IPS DF 6.9 (cell line): Measurements from ENCODE around the gene LRP1-AS.

Experiments used
- DNase-seq: peaks from one replicate; pipeline ENCODE4 v3.0.0-alpha.2; 2013; ENCODE audit warnings: low read depth, low spot score
- H3K27ac ChIP-seq: one replicate; pipeline ENCODE4 v1.5.1; 2013; ENCODE audit warnings: low read length, control low read depth
- H3K27me3 ChIP-seq: 2 replicates; pipeline ENCODE4 v1.6.1; 2013; ENCODE audit warnings: mild to moderate bottlenecking, low read length; ENCODE audit not compliant: control insufficient read depth, insufficient read depth
- H3K36me3 ChIP-seq: 2 replicates; pipeline ENCODE4 v1.6.1; 2013; ENCODE audit warnings: low read length; ENCODE audit not compliant: control insufficient read depth, insufficient read depth
- H3K4me1 ChIP-seq: 2 replicates; pipeline ENCODE4 v1.6.1; 2013; ENCODE audit warnings: low read length; ENCODE audit not compliant: control insufficient read depth, insufficient read depth
- H3K4me3 ChIP-seq: 2 replicates; pipeline ENCODE4 v1.5.1; 2013; ENCODE audit warnings: mild to moderate bottlenecking, low read length
- H3K9me3 ChIP-seq: 2 replicates; pipeline ENCODE4 v1.6.1; 2013; ENCODE audit warnings: low read length, inconsistent platforms; ENCODE audit not compliant: control insufficient read depth, insufficient read depth
- WGBS: extraction: QIAGEN DNeasy Blood & Tissue Kit; methylation state at CpG from one replicate; pipeline ENCODE4 v1.1.7; 2013; ENCODE audit warnings: mixed read lengths, missing lambda C conversion rate; ENCODE audit not compliant: insufficient read length, insufficient coverage; 5-methylcytosine and 5-hydroxymethylcytosine counted together

Gene LRP1-AS

GRCh38 chr12:57131896-57132744, 15.3 kb downstream of the LRP1-AS start:
- WGBS = no CpG with 5 or more reads among the region's 9 CpGs
- H3K4me3 ChIP-seq = no peak overlapping the region
- DNase-seq = no peak
- H3K36me3 ChIP-seq = no peaks in the 10 kb centered on the region
- no peaks in the 10 kb centered on the region for H3K27me3 ChIP-seq
- H3K4me1 ChIP-seq = peaks cover 24% of the 10 kb centered on the region
- no peaks in the 10 kb centered on the region for H3K9me3 ChIP-seq
- no peak overlapping the region for H3K27ac ChIP-seq

- Histone ChIP-seq H3K27me3 (no peaks in the 10 kb centered on the region), H3K36me3 (no peaks in the 10 kb centered on the region), H3K27ac (no peak overlapping the region), H3K4me1 (peaks cover 26% of the 10 kb centered on the region), H3K9me3 (no peaks in the 10 kb centered on the region), H3K4me3 (no peak overlapping the region)
- WGBS = no CpG with 5 or more reads among the region's 2 CpGs
- no peak for DNase-seq
Measured at GRCh38 chr12:57130941-57131340, 16.5 kb downstream of the LRP1-AS start.

GRCh38 chr12:57129889-57130288, 17.5 kb downstream of the LRP1-AS start:
- H3K9me3 ChIP-seq = no peaks in the 10 kb centered on the region
- no peak overlapping the region for H3K27ac ChIP-seq
- peaks cover 18% of the 10 kb centered on the region for H3K4me1 ChIP-seq
- no peaks in the 10 kb centered on the region for H3K27me3 ChIP-seq
- peak overlapping the region; percentile 86; the same call in 1 of the 2 replicates for H3K4me3 ChIP-seq
- no peaks in the 10 kb centered on the region for H3K36me3 ChIP-seq
- DNase-seq = no peak

- WGBS = no CpG with 5 or more reads among the region's 12 CpGs
- no peaks in the 10 kb centered on the region for H3K9me3 ChIP-seq
- DNase-seq = no peak
- H3K4me3 ChIP-seq = peak overlapping the region; percentile 86; the same call in 1 of the 2 replicates
- peaks cover 18% of the 10 kb centered on the region for H3K4me1 ChIP-seq
- no peaks in the 10 kb centered on the region for H3K27me3 ChIP-seq
- no peaks in the 10 kb centered on the region for H3K36me3 ChIP-seq
- H3K27ac ChIP-seq = no peak overlapping the region
Measured at GRCh38 chr12:57129321-57129842, 18.0 kb downstream of the LRP1-AS start.

GRCh38 chr12:57128519-57129247, 18.7 kb downstream of the LRP1-AS start:
- DNase-seq = no peak

GRCh38 chr12:57127726-57128518, 19.5 kb downstream of the LRP1-AS start, which contains the start of gene LRP1:
Gene LRP1, plus strand, starts transcription at chr12:57128483. Its CDS starts 482 bp downstream, at chr12:57128965.
- Histone ChIP-seq H3K27ac (no peak within 1 kb of the TSS), H3K4me1 (peaks cover 11% of the 10 kb centered on the region; the same call in 1 of the 2 replicates), H3K36me3 (no peaks in the 10 kb centered on the region), H3K4me3 (peak within 1 kb of the TSS; percentile 86), H3K27me3 (no peaks in the 10 kb centered on the region), H3K9me3 (no peaks in the 10 kb centered on the region)
- WGBS = no CpG with 5 or more reads among the region's 57 CpGs
- no peak for DNase-seq

More at GRCh38 chr12:57128519-57129247, 18.7 kb downstream of the LRP1-AS start:
- Histone ChIP-seq H3K4me3 (peak overlapping the region; percentile 86; the same call in 1 of the 2 replicates), H3K36me3 (no peaks in the 10 kb centered on the region), H3K9me3 (no peaks in the 10 kb centered on the region), H3K4me1 (peaks cover 15% of the 10 kb centered on the region; the same call in 1 of the 2 replicates), H3K27me3 (no peaks in the 10 kb centered on the region), H3K27ac (no peak overlapping the region)
- WGBS = no CpG with 5 or more reads among the region's 35 CpGs

GRCh38 chr12:57127101-57127725, 20.2 kb downstream of the LRP1-AS start:
- Histone ChIP-seq H3K9me3 (no peaks in the 10 kb centered on the region), H3K36me3 (no peaks in the 10 kb centered on the region), H3K27me3 (no peaks in the 10 kb centered on the region), H3K4me1 (peaks cover 8% of the 10 kb centered on the region; the same call in 1 of the 2 replicates), H3K4me3 (peak overlapping the region; percentile 86; the same call in 1 of the 2 replicates), H3K27ac (no peak overlapping the region)
- no CpG with 5 or more reads among the region's 26 CpGs for WGBS
- DNase-seq = no peak

- peaks cover 5% of the 10 kb centered on the region; the same call in 1 of the 2 replicates for H3K4me1 ChIP-seq
- H3K27ac ChIP-seq = no peak overlapping the region
- DNase-seq = no peak
- no peaks in the 10 kb centered on the region for H3K9me3 ChIP-seq
- no CpG with 5 or more reads among the region's 7 CpGs for WGBS
- H3K27me3 ChIP-seq = no peaks in the 10 kb centered on the region
- no peak overlapping the region for H3K4me3 ChIP-seq
- H3K36me3 ChIP-seq = no peaks in the 10 kb centered on the region
Measured at GRCh38 chr12:57126561-57126960, 20.9 kb downstream of the LRP1-AS start.

GRCh38 chr12:57126061-57126460, 21.4 kb downstream of the LRP1-AS start:
- no peak for DNase-seq
- no CpG with 5 or more reads among the region's 11 CpGs for WGBS
- H3K27ac ChIP-seq = no peak overlapping the region

More at GRCh38 chr12:57126061-57126460, 21.4 kb downstream of the LRP1-AS start:
- Histone ChIP-seq H3K27me3 (no peaks in the 10 kb centered on the region), H3K36me3 (no peaks in the 10 kb centered on the region), H3K4me1 (peaks cover 5% of the 10 kb centered on the region; the same call in 1 of the 2 replicates), H3K9me3 (no peaks in the 10 kb centered on the region), H3K4me3 (no peak overlapping the region)
